ENCODE measurements around the gene MPRIP. TPM values are rescaled to one million over a fixed set of nuclear protein-coding genes. Genes with fewer than 3 reads are reported as not detected.

The MPRIP gene
- total RNA-seq, 1 donor from 2014 or later: 350 TPM

GRCh38 chr17:17091856-17092756 lies 49.8 kb downstream of the MPRIP start:
- intact Hi-C loops (cut with micrococcal nuclease): loop anchor here (10.0 kb wide), 1 partner anchor 47 kb away; the partner anchor contains the start of gene MPRIP
- no peak overlapping the region for H3K4me3 ChIP-seq
- no peaks in the 10 kb centered on the region for H3K27me3 ChIP-seq (ENCODE audit: low read depth)
- H3K4me1 ChIP-seq: peaks cover 99% of the 10 kb centered on the region
- peaks cover 6% of the 10 kb centered on the region for H3K36me3 ChIP-seq
- no peak for TF ChIP-seq CTCF (IDR thresholded peaks at IDR 0.05; ENCODE audit: borderline replicate concordance)
- H3K9me3 ChIP-seq (replicated peaks): no peaks in the 10 kb centered on the region
- no peak for DNase-seq
- peak overlapping the region; percentile 54 for H3K27ac ChIP-seq (replicated peaks)

DNA sequence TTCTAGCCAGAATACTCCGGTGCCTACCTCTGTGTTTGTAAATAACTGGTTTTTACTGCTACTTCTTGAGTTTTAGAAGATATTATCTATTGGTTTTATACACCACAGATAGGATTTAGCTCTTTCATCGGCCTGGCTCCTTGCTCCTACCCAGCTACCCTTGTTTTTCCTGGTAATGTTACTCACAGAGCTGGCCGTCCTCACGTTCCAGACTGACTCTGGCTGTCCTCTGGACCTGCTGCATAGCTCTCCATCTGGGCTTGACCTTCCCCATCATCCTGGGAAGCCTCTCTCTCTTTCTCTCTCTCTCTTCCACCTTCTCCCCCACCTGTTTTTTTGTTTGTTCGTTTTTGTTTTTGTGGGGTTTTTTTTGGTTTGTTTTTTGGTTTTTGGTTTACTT lies 51.5 kb downstream of the MPRIP start:
- intact Hi-C loops (cut with micrococcal nuclease): loop anchor here (10.0 kb wide), 1 partner anchor 49 kb away; the partner anchor contains the start of gene MPRIP
- Histone ChIP-seq H3K27ac (replicated peaks) (peak overlapping the region; percentile 54), H3K9me3 (replicated peaks) (no peaks in the 10 kb centered on the region), H3K36me3 (no peaks in the 10 kb centered on the region), H3K27me3 (ENCODE audit: low read depth) (no peaks in the 10 kb centered on the region), H3K4me3 (no peak overlapping the region), H3K4me1 (peaks cover 99% of the 10 kb centered on the region)
- TF ChIP-seq CTCF (IDR thresholded peaks at IDR 0.05; ENCODE audit: borderline replicate concordance): no peak
- no peak for DNase-seq

DNA sequence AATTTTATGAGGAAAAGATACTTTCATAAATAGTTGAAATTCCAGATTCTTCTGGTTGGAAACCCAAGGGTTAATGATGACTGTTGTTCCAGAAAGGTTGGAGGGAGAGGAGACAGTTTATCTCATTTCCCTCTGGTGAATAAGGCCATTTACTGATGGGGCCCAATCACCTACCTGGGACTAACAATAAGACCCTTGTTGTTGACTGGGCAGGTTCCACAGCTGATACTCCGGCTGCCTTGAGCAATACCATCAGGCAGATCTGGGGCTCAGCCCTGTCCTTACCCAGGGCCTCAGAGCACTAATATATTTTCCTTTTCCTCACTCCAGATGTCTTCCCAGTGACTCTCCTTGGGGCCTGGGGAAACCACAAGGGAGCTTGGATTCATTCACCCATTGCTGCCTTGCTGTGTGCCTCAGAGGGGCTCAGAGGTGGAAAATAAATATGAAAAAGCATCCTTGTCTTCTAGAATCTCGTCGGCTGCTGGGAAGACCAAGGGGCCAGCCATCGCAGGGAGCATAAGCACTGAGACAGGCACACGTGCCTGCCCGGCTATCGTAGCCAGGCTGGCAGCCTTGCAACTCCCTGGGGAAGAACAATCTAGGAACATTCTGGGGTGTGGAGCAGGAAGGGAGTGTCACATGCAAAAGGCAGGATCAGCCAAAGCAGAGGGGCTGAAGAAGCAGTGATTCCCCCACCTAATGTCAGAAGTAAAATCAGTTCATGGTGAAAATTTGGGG lies 54.4 kb downstream of the MPRIP start:
- H3K4me1 ChIP-seq: peaks cover 99% of the 10 kb centered on the region
- no peak for DNase-seq

DNA sequence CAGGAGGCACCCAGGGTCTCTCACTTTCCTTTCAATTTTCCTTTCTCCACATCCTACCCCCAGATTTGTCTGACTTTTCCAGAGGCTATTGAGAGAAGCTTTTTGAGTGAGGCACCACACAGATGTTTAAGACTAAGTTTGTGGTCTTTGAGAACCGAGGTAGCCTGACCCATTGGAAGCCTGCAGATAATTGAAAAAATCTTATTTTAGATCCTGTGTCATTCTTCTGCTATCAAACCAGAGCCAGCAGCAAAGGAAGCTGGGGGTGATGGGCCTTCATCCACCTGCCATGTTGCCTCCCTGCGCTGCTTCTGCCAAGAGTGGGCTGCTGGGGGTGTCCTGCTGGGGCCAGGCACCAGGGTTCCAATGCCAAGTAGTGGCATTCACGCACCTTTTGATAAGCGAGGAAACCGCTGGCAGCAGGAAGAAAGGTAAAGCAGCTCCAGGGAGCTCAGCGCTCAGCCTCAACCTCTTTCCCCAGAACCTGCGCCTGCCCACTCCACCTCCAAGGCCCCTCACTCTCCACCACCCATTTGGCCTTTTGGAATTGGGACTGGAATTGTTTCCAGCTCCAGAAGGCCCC lies 55.6 kb downstream of the MPRIP start:
- TF ChIP-seq CTCF (IDR thresholded peaks at IDR 0.05; ENCODE audit: borderline replicate concordance): no peak
- Histone ChIP-seq H3K27me3 (ENCODE audit: low read depth) (no peaks in the 10 kb centered on the region), H3K4me3 (peak overlapping the region; percentile 19), H3K4me1 (peaks cover 99% of the 10 kb centered on the region), H3K9me3 (replicated peaks) (no peaks in the 10 kb centered on the region), H3K27ac (replicated peaks) (peak overlapping the region; percentile 84), H3K36me3 (no peaks in the 10 kb centered on the region)
- intact Hi-C loops (cut with micrococcal nuclease): loop anchor here (10.0 kb wide), 1 partner anchor 53 kb away; the partner anchor contains the start of gene MPRIP
- no peak for DNase-seq

More for the DNA sequence above, 54.4 kb downstream of the MPRIP start:
- no peak overlapping the region for H3K4me3 ChIP-seq
- peak overlapping the region; percentile 84 for H3K27ac ChIP-seq (replicated peaks)
- no peak for TF ChIP-seq CTCF (IDR thresholded peaks at IDR 0.05; ENCODE audit: borderline replicate concordance)
- H3K27me3 ChIP-seq (ENCODE audit: low read depth): no peaks in the 10 kb centered on the region
- no peaks in the 10 kb centered on the region for H3K9me3 ChIP-seq (replicated peaks)
- intact Hi-C loops (cut with micrococcal nuclease): loop anchor here (10.0 kb wide), 1 partner anchor 52 kb away; the partner anchor contains the start of gene MPRIP
- no peaks in the 10 kb centered on the region for H3K36me3 ChIP-seq

- H3K4me3 ChIP-seq: peak overlapping the region; percentile 19
These were observed 56.4 kb downstream of the MPRIP start for GRCh38 chr17:17098551-17099179.

More at GRCh38 chr17:17098551-17099179, 56.4 kb downstream of the MPRIP start:
- Histone ChIP-seq H3K4me1 (peaks cover 99% of the 10 kb centered on the region), H3K27ac (replicated peaks) (peak overlapping the region; percentile 84), H3K36me3 (no peaks in the 10 kb centered on the region), H3K27me3 (ENCODE audit: low read depth) (no peaks in the 10 kb centered on the region), H3K9me3 (replicated peaks) (no peaks in the 10 kb centered on the region)
- intact Hi-C loops (cut with micrococcal nuclease): loop anchor here (10.0 kb wide), 1 partner anchor 54 kb away; the partner anchor contains the start of gene MPRIP
- DNase-seq: peak; percentile 71
- no peak for TF ChIP-seq CTCF (IDR thresholded peaks at IDR 0.05; ENCODE audit: borderline replicate concordance)
